DMS53 treated with DMSO at 0.1 percent for 48 hours (cell line): ENCODE data around the gene CCNJL.

Experiments used
- DNase-seq: peaks from one replicate; lab custom pipeline; 2025; ENCODE audit not compliant: unreplicated experiment; lab: John Stamatoyannopoulos, UW

CCNJL gene

GRCh38 chr5:160230686-160231527, 81.5 kb downstream of the CCNJL start:
- DNase-seq = no peak

- no peak for DNase-seq
These were observed 83.1 kb downstream of the CCNJL start, which contains the start of gene FABP6 for GRCh38 chr5:160229190-160229742. TSS of gene FABP6 (plus strand) at chr5:160229506. CDS start at chr5:160229558, 52 bp downstream.

DNA sequence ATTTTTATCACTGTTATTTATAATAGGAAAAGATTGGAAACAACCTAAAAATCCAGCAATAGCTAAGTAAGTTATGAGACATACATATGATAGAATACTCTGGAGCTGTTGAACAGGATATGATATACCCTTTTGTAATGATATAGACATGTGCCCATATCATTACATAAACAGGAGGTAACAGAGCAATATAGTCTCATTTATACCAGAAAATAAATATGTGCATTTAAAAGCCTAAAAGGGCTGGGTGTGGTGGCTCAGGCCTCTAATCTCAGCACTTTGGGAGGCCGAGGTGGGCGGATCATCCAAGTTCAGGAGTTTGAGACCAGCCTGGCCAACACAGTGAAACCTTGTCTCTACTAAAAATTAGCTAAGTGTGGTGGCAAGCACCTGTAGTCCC, 85.4 kb downstream of the CCNJL start:
- DNase-seq = no peak

DNA sequence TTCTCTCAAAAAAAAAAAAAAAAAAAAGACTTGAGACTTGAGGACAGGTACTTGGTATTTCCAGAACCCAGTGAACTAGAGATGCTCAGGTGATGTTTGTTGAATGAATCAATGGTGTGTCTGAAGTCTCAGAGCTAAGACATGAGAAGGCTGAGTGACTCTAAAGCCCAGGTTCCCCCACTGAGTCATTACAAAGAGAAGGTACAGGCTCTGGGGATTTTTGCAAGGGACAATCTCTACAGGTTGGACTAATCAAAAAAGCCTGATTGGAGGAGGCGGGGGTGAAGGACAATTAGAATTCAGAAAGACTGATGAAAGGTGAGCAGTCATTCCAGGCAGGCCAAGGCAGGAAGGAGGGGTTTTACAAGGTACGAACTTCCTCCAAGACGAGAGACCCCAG, 91.3 kb downstream of the CCNJL start:
- no peak for DNase-seq

DNA sequence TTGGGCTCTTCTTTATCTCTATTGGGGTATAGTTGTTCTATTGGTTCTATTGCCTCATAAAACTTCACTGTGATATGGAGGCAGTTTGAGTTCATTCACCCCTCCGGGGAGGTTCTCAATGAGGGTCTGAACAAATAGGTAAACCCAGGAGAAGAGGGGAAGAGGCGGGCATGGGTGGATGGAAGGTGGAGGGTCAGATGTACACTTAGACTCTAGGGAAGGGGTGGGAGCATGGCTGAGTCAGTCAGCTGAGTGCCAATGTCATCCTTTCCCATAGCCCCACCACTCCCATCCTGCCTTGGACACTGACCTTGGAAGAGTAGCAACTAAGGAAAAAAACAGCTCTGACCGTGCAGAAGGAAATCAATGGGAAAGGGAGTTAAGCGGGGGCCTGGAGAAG, 93.0 kb downstream of the CCNJL start:
- DNase-seq = no peak

GRCh38 chr5:160213537-160213936, 98.8 kb downstream of the CCNJL start:
- DNase-seq = peak; percentile 73

DNA sequence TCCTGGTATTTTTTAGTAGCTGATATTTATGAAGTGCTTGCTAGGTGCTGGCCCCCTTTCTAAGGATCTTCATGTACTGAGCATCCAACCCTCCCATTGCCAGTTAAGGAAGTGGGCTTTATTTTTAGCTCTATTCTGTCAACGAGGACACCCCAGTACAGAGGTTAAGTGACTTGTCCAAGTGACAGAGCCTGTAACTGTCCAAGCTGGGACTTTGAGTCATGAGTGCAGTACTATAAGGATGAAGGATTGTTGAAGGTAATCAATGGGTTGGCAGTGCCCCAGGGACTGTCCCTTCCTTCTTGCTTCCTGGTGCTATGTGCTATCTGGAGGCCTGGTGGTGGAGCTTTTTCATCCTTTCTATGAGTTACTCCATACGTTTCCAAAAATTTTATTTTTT, 101.0 kb downstream of the CCNJL start:
- no peak for DNase-seq

DNA sequence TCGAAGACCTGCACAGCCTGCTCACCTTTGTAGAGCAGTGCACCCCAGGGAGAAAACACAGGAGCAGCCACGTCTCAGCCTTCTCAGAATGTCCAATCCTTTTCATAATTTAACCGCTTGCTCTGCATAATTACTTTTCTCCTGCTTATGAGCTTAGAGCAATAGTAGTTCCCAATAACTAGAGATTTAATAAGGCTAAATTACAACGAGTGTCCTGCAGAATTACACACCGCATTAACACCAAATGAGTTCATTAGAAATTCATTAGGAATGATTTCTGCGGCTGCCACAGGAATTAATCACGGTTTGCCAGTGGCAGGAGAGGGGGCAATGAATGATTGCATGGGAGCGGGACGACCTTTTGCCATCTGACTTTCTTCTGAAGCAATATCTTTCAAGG, 101.8 kb downstream of the CCNJL start:
- no peak for DNase-seq

- peak; percentile 59 for DNase-seq
These were observed 102.4 kb downstream of the CCNJL start for GRCh38 chr5:160209917-160210316.

- DNase-seq = no peak
These were observed 105.3 kb downstream of the CCNJL start for GRCh38 chr5:160207061-160207460.
